Sigmoid colon (tissue), 4 donors: ENCODE data around the gene IQGAP2.

ENCODE experiments used
- CTCF ChIP-seq, 4 experiments: fragments of 450-650 bp in 3 of 4; fragments of 200-600 bp in 1 of 4; IDR thresholded peaks; one replicate each; pipeline ENCODE4 v1.5.1; 2016 to 2019; ENCODE audit warnings: antibody characterized with exemption in 4 of 4, mild to moderate bottlenecking in 3 of 4, moderate library complexity in 2 of 4
- POLR2A ChIP-seq, 2 donors: fragments of 450-650 bp; IDR thresholded peaks; one replicate each; pipeline ENCODE4 v1.6.1; 2016; ENCODE audit warnings: antibody characterized with exemption in 2 of 2, mild to moderate bottlenecking in 2 of 2, moderate library complexity in 2 of 2
- POLR2AphosphoS5 ChIP-seq, 4 donors: sonication (generic); formaldehyde crosslinking; IDR thresholded peaks; one replicate each; pipeline ENCODE4 v1.6.1; 2017; ENCODE audit warnings: antibody characterized with exemption in 4 of 4

- no peak for TF ChIP-seq POLR2AphosphoS5 (IDR thresholded peaks at IDR 0.05)
- TF ChIP-seq CTCF (IDR thresholded peaks at IDR 0.05), result no peak
- TF ChIP-seq POLR2A (IDR thresholded peaks at IDR 0.05), result no peak
These were observed 145.6 kb downstream of the IQGAP2 start for GRCh38 chr5:76548525-76549229.
